ENCODE measurements around the gene RBFOX1.

DNA sequence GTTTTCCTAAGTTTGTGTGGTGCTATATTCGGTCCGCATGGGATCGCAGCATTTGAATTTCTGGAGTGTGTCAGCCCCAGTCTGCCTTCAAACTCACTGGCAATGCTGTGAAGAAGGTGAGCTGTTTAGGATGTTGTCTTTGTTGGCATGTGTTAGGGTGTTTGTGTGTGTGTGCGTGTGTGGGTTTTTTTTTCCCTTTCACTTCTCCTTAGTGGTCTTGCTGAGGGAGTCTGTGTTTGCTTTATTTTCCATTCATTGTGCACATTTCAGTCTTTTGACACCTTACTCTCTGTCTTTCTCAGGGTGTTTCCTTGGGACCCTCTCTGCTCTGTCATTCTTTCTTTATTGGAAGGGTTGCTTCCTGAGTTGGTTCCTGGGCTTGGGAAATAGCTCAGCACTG is 27.7 kb upstream of the RBFOX1 start:
- TF ChIP-seq, protein P1, sequence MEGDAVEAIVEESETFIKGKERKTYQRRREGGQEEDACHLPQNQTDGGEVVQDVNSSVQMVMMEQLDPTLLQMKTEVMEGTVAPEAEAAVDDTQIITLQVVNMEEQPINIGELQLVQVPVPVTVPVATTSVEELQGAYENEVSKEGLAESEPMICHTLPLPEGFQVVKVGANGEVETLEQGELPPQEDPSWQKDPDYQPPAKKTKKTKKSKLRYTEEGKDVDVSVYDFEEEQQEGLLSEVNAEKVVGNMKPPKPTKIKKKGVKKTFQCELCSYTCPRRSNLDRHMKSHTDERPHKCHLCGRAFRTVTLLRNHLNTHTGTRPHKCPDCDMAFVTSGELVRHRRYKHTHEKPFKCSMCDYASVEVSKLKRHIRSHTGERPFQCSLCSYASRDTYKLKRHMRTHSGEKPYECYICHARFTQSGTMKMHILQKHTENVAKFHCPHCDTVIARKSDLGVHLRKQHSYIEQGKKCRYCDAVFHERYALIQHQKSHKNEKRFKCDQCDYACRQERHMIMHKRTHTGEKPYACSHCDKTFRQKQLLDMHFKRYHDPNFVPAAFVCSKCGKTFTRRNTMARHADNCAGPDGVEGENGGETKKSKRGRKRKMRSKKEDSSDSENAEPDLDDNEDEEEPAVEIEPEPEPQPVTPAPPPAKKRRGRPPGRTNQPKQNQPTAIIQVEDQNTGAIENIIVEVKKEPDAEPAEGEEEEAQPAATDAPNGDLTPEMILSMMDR (IDR thresholded peaks at IDR 0.05): no peak
- TF ChIP-seq POLR2AphosphoS5 (IDR thresholded peaks at IDR 0.05) (no peak), POLR2A (IDR thresholded peaks at IDR 0.05) (no peak), EP300 (IDR thresholded peaks at IDR 0.05) (no peak)
